AG04450 (cell line): ENCODE results near the gene PTGFRN. TPM values are rescaled to one million over a fixed set of nuclear protein-coding genes. Genes with fewer than 3 reads are reported as not detected.

Source experiments
- CTCF ChIA-PET: fragments of 300-600, 350-600 bp; formaldehyde crosslinking; extraction: SDS; loops from one replicate; lab custom pipeline; 2022; ENCODE audit warnings: antibody characterized with exemption, inconsistent platforms; lab: Charles Lee
- POLR2A ChIA-PET: fragments of 350-600 bp; formaldehyde crosslinking; extraction: SDS; loops from one replicate; lab custom pipeline; 2021; ENCODE audit warnings: antibody characterized with exemption, inconsistent platforms; lab: Yijun Ruan, JAX
- DNase-seq: peaks from one replicate; pipeline ENCODE4 v3.0.0-alpha.2; 2011; ENCODE audit warnings: low read depth, low spot score
- H3K27ac ChIP-seq: one replicate; pipeline ENCODE4 v1.5.1; 2012; ENCODE audit warnings: low read depth, low read length, control low read depth
- H3K27me3 ChIP-seq: one replicate; pipeline ENCODE4 v1.6.0; 2012; ENCODE audit warnings: low read length; ENCODE audit not compliant: control insufficient read depth, insufficient read depth
- H3K4me3 ChIP-seq: 2 replicates; pipeline ENCODE4 v1.5.1; 2011; ENCODE audit warnings: mild to moderate bottlenecking, low read depth, low read length, control low read depth
- H3K9me3 ChIP-seq: 2 replicates; pipeline ENCODE4 v1.5.1; 2012; ENCODE audit warnings: low read length; ENCODE audit not compliant: control insufficient read depth, insufficient read depth
- polyA plus RNA-seq: library from polyadenylated mRNA; depleted of rRNA; stranded (reverse); fragments of >200 nt; gene quantifications from 2 replicates; pipeline ENCODE4 v1.2.3, GENCODE V29; 2011
- TF ChIP-seq, protein P1 (sequence below): IDR thresholded peaks from 2 replicates; pipeline ENCODE4 v1.5.1; 2011; ENCODE audit warnings: low read depth, low read length, control low read depth, inconsistent platforms

Gene PTGFRN
- polyA plus RNA-seq, 1 experiment: 0.46 TPM

DNA sequence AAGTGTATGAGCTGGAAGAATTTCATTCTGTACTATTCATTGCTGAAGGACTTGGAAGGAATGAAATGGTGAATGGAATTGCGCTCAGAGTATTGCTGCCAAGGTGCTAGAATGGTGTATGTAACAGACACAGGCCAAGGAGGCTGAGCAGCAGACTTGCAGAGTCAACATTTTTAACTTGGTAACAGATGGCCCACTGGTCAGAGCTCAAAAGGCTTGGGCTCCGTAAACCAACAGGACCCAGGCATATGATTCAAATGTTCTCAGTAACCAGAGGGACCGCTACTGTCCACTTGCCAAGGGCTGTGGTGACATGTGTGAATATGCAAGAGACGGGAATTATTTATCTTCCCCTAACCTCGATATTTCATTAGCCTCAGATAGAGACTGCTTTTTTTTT is 28.8 kb upstream of the PTGFRN start:
- CTCF ChIA-PET: interaction anchor here (0.7 kb wide), 1 partner anchor 38 kb away, joined by 3 read pairs; no protein-coding TSS in a partner anchor
- no peaks in the 10 kb centered on the region for H3K27me3 ChIP-seq

DNA sequence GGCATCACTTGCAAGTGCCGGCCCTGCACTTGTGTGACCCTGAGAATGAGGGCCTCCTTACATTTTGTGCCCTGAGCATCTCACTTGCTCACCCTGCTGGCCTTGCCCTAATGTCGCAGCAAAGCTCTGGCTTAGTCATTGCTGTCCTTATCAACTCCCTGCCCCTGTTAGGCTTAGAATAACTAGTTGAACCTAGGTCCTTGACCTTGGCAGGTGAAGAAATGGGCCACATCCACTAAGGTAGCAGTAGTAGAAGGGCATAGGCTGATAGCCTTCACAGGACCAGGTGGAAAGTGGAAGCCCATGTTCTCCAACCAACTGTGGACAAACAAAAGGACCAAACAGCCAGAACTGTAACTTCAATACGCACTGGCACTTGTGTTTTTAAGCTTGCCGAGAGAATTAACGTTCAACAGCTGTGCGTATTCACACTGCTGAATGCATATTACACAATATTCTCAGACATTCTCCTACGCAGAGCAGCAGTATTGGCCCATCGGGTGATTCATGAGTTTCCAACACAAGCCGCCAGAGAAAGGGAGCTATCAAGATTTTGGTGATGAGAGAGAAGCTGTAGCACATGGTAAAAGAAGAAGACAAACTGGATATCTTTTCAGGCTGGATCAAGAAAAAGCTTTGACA is 27.7 kb upstream of the PTGFRN start:
- Histone ChIP-seq H3K9me3 (no peaks in the 10 kb centered on the region; the same call in 1 of the 2 replicates), H3K27me3 (peaks cover 2% of the 10 kb centered on the region), H3K4me3 (no peak overlapping the region), H3K27ac (no peak overlapping the region)
- ChIA-PET CTCF (interaction anchor here (1.3 kb wide), 1 partner anchor 66 kb away, joined by 3 read pairs; no protein-coding TSS in a partner anchor), POLR2A (interaction anchor here (0.6 kb wide), 3 partner anchors 26 to 485 kb away, joined by 3 read pairs; partner anchors contain the start of gene MAN1A2)
- DNase-seq: peak; percentile 18
- TF ChIP-seq, protein P1, sequence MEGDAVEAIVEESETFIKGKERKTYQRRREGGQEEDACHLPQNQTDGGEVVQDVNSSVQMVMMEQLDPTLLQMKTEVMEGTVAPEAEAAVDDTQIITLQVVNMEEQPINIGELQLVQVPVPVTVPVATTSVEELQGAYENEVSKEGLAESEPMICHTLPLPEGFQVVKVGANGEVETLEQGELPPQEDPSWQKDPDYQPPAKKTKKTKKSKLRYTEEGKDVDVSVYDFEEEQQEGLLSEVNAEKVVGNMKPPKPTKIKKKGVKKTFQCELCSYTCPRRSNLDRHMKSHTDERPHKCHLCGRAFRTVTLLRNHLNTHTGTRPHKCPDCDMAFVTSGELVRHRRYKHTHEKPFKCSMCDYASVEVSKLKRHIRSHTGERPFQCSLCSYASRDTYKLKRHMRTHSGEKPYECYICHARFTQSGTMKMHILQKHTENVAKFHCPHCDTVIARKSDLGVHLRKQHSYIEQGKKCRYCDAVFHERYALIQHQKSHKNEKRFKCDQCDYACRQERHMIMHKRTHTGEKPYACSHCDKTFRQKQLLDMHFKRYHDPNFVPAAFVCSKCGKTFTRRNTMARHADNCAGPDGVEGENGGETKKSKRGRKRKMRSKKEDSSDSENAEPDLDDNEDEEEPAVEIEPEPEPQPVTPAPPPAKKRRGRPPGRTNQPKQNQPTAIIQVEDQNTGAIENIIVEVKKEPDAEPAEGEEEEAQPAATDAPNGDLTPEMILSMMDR: peak; percentile 15; the same call in 1 of the 2 replicates

More for the DNA sequence above, 28.8 kb upstream of the PTGFRN start:
- TF ChIP-seq, protein P1: no peak
- DNase-seq: no peak
- POLR2A ChIA-PET: no interaction called here
- Histone ChIP-seq H3K27ac (no peak overlapping the region), H3K4me3 (no peak overlapping the region), H3K9me3 (no peaks in the 10 kb centered on the region; the same call in 1 of the 2 replicates)

DNA sequence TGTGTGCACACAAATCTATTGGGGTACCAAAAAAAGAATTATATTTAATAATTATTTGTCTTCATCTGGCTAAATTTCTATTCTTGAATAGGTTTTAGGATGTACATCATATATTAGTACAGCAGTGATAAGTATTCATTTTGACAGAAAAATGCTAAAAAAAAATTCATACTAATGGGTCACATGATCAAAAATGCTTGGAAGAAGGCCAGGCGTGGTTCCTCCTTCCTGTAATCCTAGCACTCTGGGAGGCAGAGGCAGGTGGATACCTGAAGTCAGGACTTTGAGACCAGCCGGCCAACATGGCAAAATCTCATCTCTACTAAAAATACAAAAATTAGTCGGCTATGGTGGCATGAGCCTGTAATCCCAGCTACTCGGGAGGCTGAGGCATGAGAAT is 26.9 kb upstream of the PTGFRN start:
- no peak for DNase-seq
- ChIA-PET POLR2A (interaction anchor here (0.6 kb wide), 3 partner anchors 26 to 484 kb away, joined by 3 read pairs; partner anchors contain the start of gene MAN1A2), CTCF (interaction anchor here (0.8 kb wide), 1 partner anchor 308 kb away, joined by 7 read pairs; no protein-coding TSS in a partner anchor)
- no peaks in the 10 kb centered on the region; the same call in 1 of the 2 replicates for H3K9me3 ChIP-seq
- no peak overlapping the region for H3K27ac ChIP-seq
- TF ChIP-seq, protein P1: no peak
- no peak overlapping the region for H3K4me3 ChIP-seq
- peaks cover 2% of the 10 kb centered on the region for H3K27me3 ChIP-seq

DNA sequence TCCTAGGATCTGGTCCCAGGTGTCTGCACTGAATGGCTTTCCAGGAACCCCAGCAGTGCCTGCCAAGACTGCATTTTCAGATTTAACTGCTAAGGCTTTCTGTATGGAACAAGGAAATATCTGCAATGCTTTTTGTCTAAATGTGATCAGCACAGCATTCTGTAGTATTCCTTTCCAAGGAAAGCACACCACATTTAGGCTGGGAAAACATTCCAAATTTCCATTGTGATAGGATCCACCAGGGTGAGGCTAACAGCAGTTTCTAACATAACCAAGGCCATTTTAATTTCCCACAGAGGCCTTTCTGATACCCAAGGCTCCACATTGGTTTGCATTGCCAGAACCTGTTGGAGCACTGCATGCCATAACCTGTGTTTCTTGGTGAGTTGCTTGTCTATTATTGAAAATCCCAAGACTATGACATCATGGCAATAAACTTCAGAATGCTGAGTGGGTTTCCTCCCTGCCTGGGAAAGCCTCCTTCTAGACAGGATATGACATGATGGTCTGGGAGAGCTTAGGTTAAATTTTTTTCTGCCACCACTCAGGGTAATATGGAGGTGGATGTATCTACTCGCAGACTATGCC is 23.3 kb upstream of the PTGFRN start:
- POLR2A ChIA-PET: no interaction called here
- no peak for DNase-seq
- CTCF ChIA-PET: no interaction called here
- Histone ChIP-seq H3K9me3 (no peaks in the 10 kb centered on the region), H3K4me3 (no peak overlapping the region), H3K27me3 (peaks cover 2% of the 10 kb centered on the region), H3K27ac (no peak overlapping the region)
- TF ChIP-seq, protein P1: no peak

DNA sequence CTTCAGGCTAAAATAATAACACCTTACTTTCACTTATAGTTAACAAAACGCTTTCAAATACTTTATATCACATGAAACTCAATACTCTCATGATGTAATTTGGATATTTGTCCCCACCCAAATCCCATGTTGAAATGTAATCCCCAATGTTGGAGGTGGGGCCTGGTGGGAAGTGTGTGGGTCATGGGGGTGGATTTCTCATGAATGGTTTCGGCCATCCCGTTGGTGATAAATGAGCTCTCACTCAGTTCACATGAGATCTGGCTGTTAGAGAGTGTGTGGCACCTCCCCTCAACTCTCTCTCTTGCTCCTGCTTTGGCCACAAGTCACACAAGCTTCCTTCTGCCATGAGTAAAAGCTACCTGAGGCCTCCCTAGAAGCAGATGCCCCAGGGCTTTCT is 22.5 kb upstream of the PTGFRN start:
- Histone ChIP-seq H3K4me3 (no peak overlapping the region), H3K27me3 (peaks cover 2% of the 10 kb centered on the region), H3K27ac (no peak overlapping the region), H3K9me3 (no peaks in the 10 kb centered on the region)
- CTCF ChIA-PET: no interaction called here
- POLR2A ChIA-PET: no interaction called here
- DNase-seq: no peak
- TF ChIP-seq, protein P1: no peak
